Trophoblast cell (in vitro differentiated cells and primary cell): ENCODE data around the gene FAM3C.
A peak's percentile ranks its signal among the peaks of the same experiment; 100 is the strongest.

Experiments
- DNase-seq, 2 donors: peaks; one replicate each; pipeline ENCODE4 v3.0.0-alpha.2; 2016
- H2AFZ ChIP-seq: 2 replicates; pipeline ENCODE4 v1.6.1; 2013; ENCODE audit warnings: low read length, moderate library complexity, mild to moderate bottlenecking; ENCODE audit not compliant: insufficient read depth, poor library complexity
- H2AK5ac ChIP-seq: 2 replicates; pipeline ENCODE4 v1.6.1; 2013; ENCODE audit warnings: mild to moderate bottlenecking, low read length
- H2BK120ac ChIP-seq: 2 replicates; pipeline ENCODE4 v1.6.1; 2013; ENCODE audit warnings: low read length, mild to moderate bottlenecking, moderate library complexity; ENCODE audit not compliant: insufficient read depth, poor library complexity
- H2BK12ac ChIP-seq: 2 replicates; pipeline ENCODE4 v1.6.1; 2013; ENCODE audit warnings: mild to moderate bottlenecking, low read length, moderate library complexity
- H2BK5ac ChIP-seq: 2 replicates; pipeline ENCODE4 v1.6.1; 2013; ENCODE audit warnings: low read length, low read depth, moderate library complexity, mild to moderate bottlenecking; ENCODE audit not compliant: poor library complexity
- H3K14ac ChIP-seq: 2 replicates; pipeline ENCODE4 v1.6.1; 2013; ENCODE audit warnings: mild to moderate bottlenecking, low read length
- H3K18ac ChIP-seq: 2 replicates; pipeline ENCODE4 v1.6.1; 2013; ENCODE audit warnings: mild to moderate bottlenecking, low read length
- H3K23ac ChIP-seq: 2 replicates; pipeline ENCODE4 v1.6.1; 2013; ENCODE audit warnings: low read length
- H3K27ac ChIP-seq: 2 replicates; pipeline ENCODE4 v1.5.1; 2013; ENCODE audit warnings: low read depth, mild to moderate bottlenecking, inconsistent platforms, low read length, moderate library complexity
- H3K27me3 ChIP-seq: 2 replicates; pipeline ENCODE4 v1.6.1; 2013; ENCODE audit warnings: inconsistent platforms, mild to moderate bottlenecking, low read length, moderate library complexity; ENCODE audit not compliant: insufficient read depth
- H3K36me3 ChIP-seq, 2 experiments: 1 replicate in 1 of 2; 2 replicates in 1 of 2; pipeline ENCODE4 v1.6.1; 2013; ENCODE audit warnings: low read length in 2 of 2, mild to moderate bottlenecking in 2 of 2, moderate library complexity in 1 of 2; ENCODE audit not compliant: insufficient read depth in 2 of 2, control insufficient read depth in 1 of 2
- H3K4ac ChIP-seq: 2 replicates; pipeline ENCODE4 v1.6.1; 2013; ENCODE audit warnings: low read depth, mild to moderate bottlenecking, low read length, moderate library complexity
- H3K4me1 ChIP-seq, 2 experiments: 1 replicate in 1 of 2; 2 replicates in 1 of 2; pipeline ENCODE4 v1.6.1; 2013; ENCODE audit warnings: low read length in 2 of 2, mild to moderate bottlenecking in 2 of 2, moderate library complexity in 1 of 2; ENCODE audit not compliant: insufficient read depth in 2 of 2, control insufficient read depth in 1 of 2
- H3K4me2 ChIP-seq: 2 replicates; pipeline ENCODE4 v1.6.1; 2013; ENCODE audit warnings: inconsistent platforms, mild to moderate bottlenecking, low read length, moderate library complexity
- H3K4me3 ChIP-seq: 2 replicates; pipeline ENCODE4 v1.5.1; 2013; ENCODE audit warnings: mild to moderate bottlenecking, low read depth, low read length, inconsistent platforms
- H3K79me1 ChIP-seq: one replicate; pipeline ENCODE4 v1.6.1; 2013; ENCODE audit warnings: low read length
- H3K79me2 ChIP-seq: 2 replicates; pipeline ENCODE4 v1.6.1; 2013; ENCODE audit warnings: low read length, mild to moderate bottlenecking; ENCODE audit not compliant: control insufficient read depth, insufficient read depth, poor library complexity
- H3K9ac ChIP-seq: 2 replicates; pipeline ENCODE4 v1.6.1; 2013; ENCODE audit warnings: mild to moderate bottlenecking, low read length
- H3K9me3 ChIP-seq: 2 replicates; pipeline ENCODE4 v1.6.1; 2013; ENCODE audit warnings: low read depth, mild to moderate bottlenecking, control low read depth, inconsistent platforms, low read length; ENCODE audit not compliant: insufficient read depth
- H4K12ac ChIP-seq: 2 replicates; pipeline ENCODE4 v1.6.1; 2013; ENCODE audit warnings: low read depth, mild to moderate bottlenecking, low read length, moderate library complexity
- H4K8ac ChIP-seq: 2 replicates; pipeline ENCODE4 v1.6.1; 2013; ENCODE audit warnings: low read depth, mild to moderate bottlenecking, low read length, moderate library complexity
- H4K91ac ChIP-seq: one replicate; pipeline ENCODE4 v1.6.1; 2013; ENCODE audit warnings: low read depth, mild to moderate bottlenecking, low read length, moderate library complexity
- WGBS: extraction: QIAGEN DNeasy Blood & Tissue Kit; methylation state at CpG from one replicate; pipeline ENCODE4 v1.1.7; 2013; ENCODE audit warnings: missing lambda C conversion rate; ENCODE audit not compliant: insufficient read length, insufficient coverage; ENCODE audit errors: extremely low coverage; 5-methylcytosine and 5-hydroxymethylcytosine counted together

Gene FAM3C

GRCh38 chr7:121392277-121393004 is 3.7 kb downstream of the FAM3C start:
- Histone ChIP-seq H2AK5ac (no peak overlapping the region), H3K4me1 (peaks cover 0 to 2% of the 10 kb centered on the region in 2 experiments), H3K4ac (peak overlapping the region; percentile 69), H3K9me3 (no peaks in the 10 kb centered on the region), H3K4me2 (no peak overlapping the region), H3K79me2 (peaks cover 6% of the 10 kb centered on the region), H2BK120ac (no peak overlapping the region), H4K91ac (no peak overlapping the region), H3K18ac (no peak overlapping the region), H3K79me1 (peaks cover 8% of the 10 kb centered on the region), H2BK12ac (no peak overlapping the region), H4K12ac (no peak overlapping the region), H2AFZ (no peak overlapping the region), H4K8ac (no peak overlapping the region), H3K27me3 (no peaks in the 10 kb centered on the region), H3K9ac (no peak overlapping the region), H2BK5ac (no peak overlapping the region), H3K23ac (no peak overlapping the region), H3K4me3 (no peak overlapping the region), H3K27ac (no peak overlapping the region), H3K14ac (no peak overlapping the region), H3K36me3 (peaks cover 0 to 2% of the 10 kb centered on the region in 2 experiments)
- no peak for DNase-seq
- 100% methylated on average over 1 of the region's 10 CpGs for WGBS

- Histone ChIP-seq H3K4me2 (no peak overlapping the region), H3K4me1 (peaks cover 0 to 2% of the 10 kb centered on the region in 2 experiments), H3K14ac (no peak overlapping the region), H3K79me1 (peaks cover 8% of the 10 kb centered on the region), H4K91ac (no peak overlapping the region), H2BK12ac (no peak overlapping the region), H2AFZ (no peak overlapping the region), H3K27ac (no peak overlapping the region), H3K79me2 (peaks cover 6% of the 10 kb centered on the region), H3K27me3 (no peaks in the 10 kb centered on the region), H3K18ac (no peak overlapping the region), H4K8ac (no peak overlapping the region), H3K36me3 (peaks cover 0 to 2% of the 10 kb centered on the region in 2 experiments), H2AK5ac (no peak overlapping the region), H3K23ac (no peak overlapping the region), H3K4me3 (no peak overlapping the region), H2BK5ac (no peak overlapping the region), H3K9me3 (no peaks in the 10 kb centered on the region), H4K12ac (no peak overlapping the region), H2BK120ac (no peak overlapping the region), H3K4ac (no peak overlapping the region), H3K9ac (no peak overlapping the region)
- DNase-seq, result no peak
- no CpG with 5 or more reads among the region's 3 CpGs for WGBS
Measured at GRCh38 chr7:121391686-121392085, 4.4 kb downstream of the FAM3C start.

DNA sequence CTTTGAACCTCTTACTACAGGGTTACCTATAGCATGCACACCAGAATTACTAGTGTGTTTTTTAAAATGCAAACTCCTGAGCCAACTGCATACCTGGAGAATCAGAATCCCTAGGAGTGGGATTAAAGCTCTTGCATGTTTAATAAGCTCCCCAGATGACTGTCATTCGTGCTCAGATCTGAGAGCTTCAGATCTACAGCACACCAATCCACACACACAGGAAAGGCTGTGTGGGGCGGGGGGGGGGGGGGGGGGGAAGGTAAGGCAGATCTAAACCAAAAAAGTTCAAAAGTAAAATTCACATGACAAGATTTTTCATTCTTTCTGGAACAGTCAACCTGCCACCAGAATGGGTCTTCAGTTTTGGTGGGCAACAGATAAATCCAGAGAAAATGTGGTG is 5.5 kb downstream of the FAM3C start:
- H3K27ac ChIP-seq, result no peak overlapping the region
- H3K23ac ChIP-seq, result no peak overlapping the region
- no peak overlapping the region for H3K4me2 ChIP-seq
- peak overlapping the region; percentile 27 for H3K4ac ChIP-seq
- no peak overlapping the region for H4K91ac ChIP-seq
- no peak overlapping the region for H4K12ac ChIP-seq
- H3K14ac ChIP-seq, result no peak overlapping the region
- H4K8ac ChIP-seq, result no peak overlapping the region
- no peak overlapping the region for H2BK12ac ChIP-seq
- no peak overlapping the region for H3K9ac ChIP-seq
- no peaks in the 10 kb centered on the region for H3K27me3 ChIP-seq
- peaks cover under 1% of the 10 kb centered on the region for H3K79me1 ChIP-seq
- H3K36me3 ChIP-seq, result peaks cover 0 to 2% of the 10 kb centered on the region in 2 experiments
- H3K79me2 ChIP-seq, result peaks cover 1% of the 10 kb centered on the region
- H2AK5ac ChIP-seq, result no peak overlapping the region
- DNase-seq, result no peak
- H3K4me3 ChIP-seq, result no peak overlapping the region
- H2BK120ac ChIP-seq, result no peak overlapping the region
- no peak overlapping the region for H2AFZ ChIP-seq
- peaks cover 0 to 2% of the 10 kb centered on the region in 2 experiments for H3K4me1 ChIP-seq
- H3K18ac ChIP-seq, result no peak overlapping the region
- no peak overlapping the region for H2BK5ac ChIP-seq
- WGBS, result no CpG with 5 or more reads among the region's 2 CpGs
- H3K9me3 ChIP-seq, result no peaks in the 10 kb centered on the region

DNA sequence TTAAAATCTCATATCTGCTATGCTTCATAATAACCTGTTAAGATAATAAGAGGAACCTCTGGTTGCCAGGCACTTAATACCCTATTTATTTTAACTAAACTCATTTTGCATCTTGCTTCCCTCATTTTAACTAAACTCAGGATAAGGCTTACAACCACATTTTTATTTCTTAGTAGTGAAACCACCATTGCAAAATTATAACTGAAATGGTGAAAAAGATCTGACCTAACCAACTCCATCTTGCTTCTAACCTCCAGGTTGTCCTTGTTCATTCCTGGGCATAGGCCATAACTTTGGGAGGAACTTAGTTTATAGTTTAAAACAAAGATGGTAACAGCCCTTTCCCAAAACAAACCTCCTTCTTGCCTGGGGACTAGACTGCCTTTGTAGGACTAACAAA is 6.0 kb downstream of the FAM3C start:
- no peaks in the 10 kb centered on the region for H3K79me2 ChIP-seq
- H3K27me3 ChIP-seq, result no peaks in the 10 kb centered on the region
- no peak overlapping the region for H3K9ac ChIP-seq
- no peak overlapping the region for H3K23ac ChIP-seq
- H2AK5ac ChIP-seq, result no peak overlapping the region
- no peak overlapping the region for H3K4me3 ChIP-seq
- H2BK12ac ChIP-seq, result no peak overlapping the region
- no peak overlapping the region for H4K12ac ChIP-seq
- H3K79me1 ChIP-seq, result no peaks in the 10 kb centered on the region
- no peak overlapping the region for H3K27ac ChIP-seq
- no peak overlapping the region for H3K18ac ChIP-seq
- no peak overlapping the region for H2BK120ac ChIP-seq
- H3K4ac ChIP-seq, result no peak overlapping the region
- H4K8ac ChIP-seq, result no peak overlapping the region
- H4K91ac ChIP-seq, result no peak overlapping the region
- no peak overlapping the region for H3K4me2 ChIP-seq
- H3K36me3 ChIP-seq, result peaks cover 0 to 2% of the 10 kb centered on the region in 2 experiments
- no peak for DNase-seq
- no peak overlapping the region for H2AFZ ChIP-seq
- H3K4me1 ChIP-seq, result peaks cover 0 to 2% of the 10 kb centered on the region in 2 experiments
- H3K9me3 ChIP-seq, result no peaks in the 10 kb centered on the region
- no peak overlapping the region for H3K14ac ChIP-seq
- H2BK5ac ChIP-seq, result no peak overlapping the region
